ENCODE measurements around the gene TTLL9. TPM values are rescaled to one million over a fixed set of nuclear protein-coding genes. Genes with fewer than 3 reads are reported as not detected.

Gene TTLL9
- total and polyA plus RNA-seq, 2 of the 13 experiments (the other 11 are each of a cell fraction or from before 2014, with no cell fraction given): not detected

DNA sequence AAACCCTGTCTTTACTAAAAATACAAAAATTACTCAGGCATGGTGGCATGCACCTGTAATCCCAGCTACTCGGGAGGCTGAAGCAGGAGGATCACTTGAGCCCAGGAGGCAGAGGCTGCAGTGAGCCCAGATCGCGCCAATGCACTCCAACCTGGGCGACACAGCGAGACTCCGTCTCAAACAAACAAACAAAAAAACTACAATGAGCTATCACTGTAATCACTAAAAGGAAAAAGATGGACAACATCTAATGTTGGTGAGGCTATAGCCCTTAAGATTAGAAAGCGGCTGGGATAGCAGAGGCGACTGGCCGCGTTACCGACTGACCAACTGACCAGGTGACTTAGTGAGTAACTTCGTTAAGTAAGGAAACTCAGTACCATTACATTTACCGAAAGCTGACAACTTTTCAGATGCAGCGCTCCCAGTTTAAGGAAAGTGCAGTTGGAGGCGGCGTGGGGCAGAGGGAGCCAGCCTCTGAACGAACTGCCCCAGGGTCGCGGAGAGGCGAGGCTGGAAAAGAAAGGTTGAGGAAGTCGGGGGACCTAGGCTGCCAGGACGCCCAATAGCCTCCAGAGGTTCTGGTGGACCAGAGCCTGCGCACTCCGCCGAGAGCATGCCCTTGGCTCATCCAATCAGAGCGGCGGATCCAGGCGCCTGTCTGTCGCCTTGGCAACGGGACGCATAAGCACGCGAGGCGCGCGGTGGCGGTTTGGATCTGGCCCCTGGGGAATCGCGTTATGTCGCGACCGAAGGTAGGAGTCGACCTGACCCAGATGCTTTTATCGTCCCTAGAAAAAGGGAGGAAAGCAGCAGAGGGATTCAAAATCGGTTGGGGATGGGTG lies 8.9 kb downstream of the TTLL9 start (continued):
- TF ChIP-seq ZSCAN9 (CRISPR knock-in tag; IDR thresholded peaks at IDR 0.05; ENCODE audit: borderline replicate concordance) (peak; percentile 95), GABPA (IDR thresholded peaks at IDR 0.05; ENCODE audit: low read depth, low read length) (no peak), GABPA (CRISPR knock-in tag; IDR thresholded peaks at IDR 0.05; ENCODE audit: low read depth) (no peak), ZNF17 (CRISPR knock-in tag; IDR thresholded peaks at IDR 0.05) (no peak), ZNF550 (CRISPR knock-in tag; IDR thresholded peaks at IDR 0.05; ENCODE audit: borderline replicate concordance) (no peak), HHEX (CRISPR knock-in tag; IDR thresholded peaks at IDR 0.05) (no peak), ZNF337 (CRISPR knock-in tag; IDR thresholded peaks at IDR 0.05; ENCODE audit: borderline replicate concordance, low read depth) (peak; percentile 48; the same call in 1 of the 2 replicates), ARNT (IDR thresholded peaks at IDR 0.05) (no peak), ZUFSP (CRISPR knock-in tag; IDR thresholded peaks at IDR 0.05; ENCODE audit: borderline replicate concordance) (no peak), GTF2F1 (IDR thresholded peaks at IDR 0.05; ENCODE audit: low read length) (no peak), ZNF746 (CRISPR knock-in tag; IDR thresholded peaks at IDR 0.05) (no peak), TARDBP (CRISPR knock-in tag; IDR thresholded peaks at IDR 0.05) (no peak; the same call in 1 of the 2 replicates), SP2 (CRISPR knock-in tag; IDR thresholded peaks at IDR 0.05) (no peak; the same call in 1 of the 2 replicates), SMAD1 (CRISPR knock-in tag; IDR thresholded peaks at IDR 0.05; ENCODE audit: borderline replicate concordance, low read depth) (peak; percentile 73; the same call in 1 of the 2 replicates), ZNF367 (CRISPR knock-in tag; IDR thresholded peaks at IDR 0.05; ENCODE audit: borderline replicate concordance) (peak; percentile 34; the same call in 1 of the 2 replicates), KLF6 (CRISPR knock-in tag; IDR thresholded peaks at IDR 0.05) (peak; percentile 75; the same call in 1 of the 2 replicates), ZNF296 (CRISPR knock-in tag; conservative IDR thresholded peaks at IDR 0.05) (no peak), ZNF431 (CRISPR knock-in tag; IDR thresholded peaks at IDR 0.05; ENCODE audit: borderline replicate concordance, low read depth) (no peak), ZNF253 (CRISPR knock-in tag; IDR thresholded peaks at IDR 0.05; ENCODE audit: borderline replicate concordance) (0 out of 2 replicates have a peak, but pooled peaks have one; percentile 10)
- TF ChIP-seq, protein P1, sequence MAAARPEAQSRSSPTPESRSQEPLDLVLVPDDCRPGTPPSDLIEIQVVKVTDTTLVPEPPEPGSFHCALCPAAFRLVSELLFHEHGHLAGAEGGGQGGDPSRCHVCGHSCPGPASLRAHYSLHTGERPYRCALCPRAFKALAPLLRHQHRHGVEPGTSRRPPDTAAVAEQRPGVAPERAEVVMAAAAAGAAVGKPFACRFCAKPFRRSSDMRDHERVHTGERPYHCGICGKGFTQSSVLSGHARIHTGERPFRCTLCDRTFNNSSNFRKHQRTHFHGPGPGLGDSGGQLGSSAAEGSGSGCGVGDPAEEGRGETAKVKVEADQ (CRISPR knock-in tag; IDR thresholded peaks at IDR 0.05; ENCODE audit: borderline replicate concordance): peak; percentile 64; the same call in 1 of the 2 replicates
- TF ChIP-seq, protein P2, sequence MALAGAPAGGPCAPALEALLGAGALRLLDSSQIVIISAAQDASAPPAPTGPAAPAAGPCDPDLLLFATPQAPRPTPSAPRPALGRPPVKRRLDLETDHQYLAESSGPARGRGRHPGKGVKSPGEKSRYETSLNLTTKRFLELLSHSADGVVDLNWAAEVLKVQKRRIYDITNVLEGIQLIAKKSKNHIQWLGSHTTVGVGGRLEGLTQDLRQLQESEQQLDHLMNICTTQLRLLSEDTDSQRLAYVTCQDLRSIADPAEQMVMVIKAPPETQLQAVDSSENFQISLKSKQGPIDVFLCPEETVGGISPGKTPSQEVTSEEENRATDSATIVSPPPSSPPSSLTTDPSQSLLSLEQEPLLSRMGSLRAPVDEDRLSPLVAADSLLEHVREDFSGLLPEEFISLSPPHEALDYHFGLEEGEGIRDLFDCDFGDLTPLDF (CRISPR knock-in tag; IDR thresholded peaks at IDR 0.05): no peak

All from HepG2 (cell line).